Effector memory CD4-positive, alpha-beta T cell (primary cell): ENCODE data around the gene KIAA0930.
A peak's percentile ranks its signal among the peaks of the same experiment; 100 is the strongest.
"Not testable (repeated sequence)": the region's sequence is repeated elsewhere in the genome, so short reads cannot be mapped to it uniquely, and the experiment has no call there.

Source experiments
- DNase-seq, 3 donors: peaks; one replicate each; pipeline ENCODE4 v3.0.0-alpha.2; 2020
- H3K27ac ChIP-seq: 2 replicates; pipeline ENCODE4 v1.7.0; 2013; ENCODE audit warnings: mild to moderate bottlenecking, low read length, moderate library complexity; ENCODE audit not compliant: insufficient read depth, poor library complexity, severe bottlenecking
- H3K27me3 ChIP-seq: replicated peaks from 2 replicates; pipeline ENCODE4 v1.7.0; 2013; ENCODE audit warnings: mild to moderate bottlenecking, low read length; ENCODE audit not compliant: insufficient read depth, control insufficient read depth, poor library complexity, severe bottlenecking
- H3K36me3 ChIP-seq: 2 replicates; pipeline ENCODE4 v1.7.0; 2013; ENCODE audit warnings: mild to moderate bottlenecking, low read length, moderate library complexity; ENCODE audit not compliant: control insufficient read depth, insufficient read depth
- H3K4me1 ChIP-seq: 2 replicates; pipeline ENCODE4 v1.7.0; 2013; ENCODE audit warnings: low read length, mild to moderate bottlenecking; ENCODE audit not compliant: control insufficient read depth, insufficient read depth, poor library complexity, severe bottlenecking
- H3K4me3 ChIP-seq: 2 replicates; pipeline ENCODE4 v1.7.0; 2013; ENCODE audit warnings: low read length, low read depth, mild to moderate bottlenecking; ENCODE audit not compliant: insufficient read depth, poor library complexity, severe bottlenecking
- H3K9me3 ChIP-seq: 2 replicates; pipeline ENCODE4 v1.7.0; 2013; ENCODE audit warnings: mild to moderate bottlenecking, low read length, moderate library complexity; ENCODE audit not compliant: control insufficient read depth
- total RNA-seq, 3 donors: gene quantifications; one replicate each; lab custom pipeline; 2026; lab: John Stamatoyannopoulos, UW

Gene KIAA0930
- 13.7 to 20.3 (median 18.0) reads per million in 3 donors for total RNA-seq

GRCh38 chr22:45240810-45241631, at the start of gene KIAA0930:
KIAA0930 (minus strand) TSS chr22:45240894; CDS start chr22:45240703, 191 bp downstream.
- peaks cover 16% of the 10 kb centered on the region for H3K4me1 ChIP-seq
- H3K9me3 ChIP-seq: no peaks in the 10 kb centered on the region
- DNase-seq: peak; percentile 70 to 80 (median 78)
- no peaks in the 10 kb centered on the region for H3K27me3 ChIP-seq
- peak within 1 kb of the TSS; percentile 42 for H3K27ac ChIP-seq
- no peaks in the 10 kb centered on the region for H3K36me3 ChIP-seq
- H3K4me3 ChIP-seq: peak within 1 kb of the TSS; percentile 68

GRCh38 chr22:45286854-45287551, 46.3 kb upstream of the KIAA0930 start:
- H3K4me1 ChIP-seq: no peaks in the 10 kb centered on the region

GRCh38 chr22:45285263-45286058, 44.8 kb upstream of the KIAA0930 start:
- Histone ChIP-seq H3K9me3 (no peaks in the 10 kb centered on the region), H3K27me3 (no peaks in the 10 kb centered on the region), H3K4me1 (no peaks in the 10 kb centered on the region), H3K27ac (no peak overlapping the region), H3K4me3 (no peak overlapping the region), H3K36me3 (no peaks in the 10 kb centered on the region)
- no peak for DNase-seq

More at GRCh38 chr22:45286854-45287551, 46.3 kb upstream of the KIAA0930 start:
- Histone ChIP-seq H3K9me3 (no peaks in the 10 kb centered on the region), H3K27me3 (no peaks in the 10 kb centered on the region), H3K36me3 (no peaks in the 10 kb centered on the region), H3K4me3 (no peak overlapping the region), H3K27ac (no peak overlapping the region)
- DNase-seq: no peak

- Histone ChIP-seq H3K4me1 (no peaks in the 10 kb centered on the region), H3K36me3 (no peaks in the 10 kb centered on the region), H3K4me3 (no peak within 1 kb of the TSS), H3K27me3 (no peaks in the 10 kb centered on the region), H3K9me3 (no peaks in the 10 kb centered on the region), H3K27ac (no peak within 1 kb of the TSS)
- peak; percentile 24 to 42 (median 42) for DNase-seq
These were observed 44.1 kb upstream of the KIAA0930 start, which contains the start of gene UPK3A for GRCh38 chr22:45284705-45285262. UPK3A (plus strand) TSS chr22:45284949; CDS start chr22:45285014, 65 bp downstream.

- Histone ChIP-seq H3K4me3 (no peak overlapping the region), H3K4me1 (no peaks in the 10 kb centered on the region), H3K27me3 (no peaks in the 10 kb centered on the region), H3K27ac (no peak overlapping the region), H3K36me3 (no peaks in the 10 kb centered on the region), H3K9me3 (no peaks in the 10 kb centered on the region)
- DNase-seq: no peak
These were observed 40.3 kb upstream of the KIAA0930 start for GRCh38 chr22:45281010-45281409.

GRCh38 chr22:45280587-45280980, 39.9 kb upstream of the KIAA0930 start:
- Histone ChIP-seq H3K27me3 (no peaks in the 10 kb centered on the region), H3K27ac (no peak overlapping the region), H3K4me1 (no peaks in the 10 kb centered on the region), H3K36me3 (no peaks in the 10 kb centered on the region), H3K4me3 (no peak overlapping the region), H3K9me3 (no peaks in the 10 kb centered on the region)
- no peak for DNase-seq

- Histone ChIP-seq H3K4me3 (no peak overlapping the region), H3K4me1 (no peaks in the 10 kb centered on the region), H3K36me3 (no peaks in the 10 kb centered on the region), H3K9me3 (no peaks in the 10 kb centered on the region), H3K27ac (no peak overlapping the region), H3K27me3 (no peaks in the 10 kb centered on the region)
- no peak for DNase-seq
These were observed 37.4 kb upstream of the KIAA0930 start for GRCh38 chr22:45278125-45278524.

- not testable (repeated sequence) for DNase-seq, H3K27ac ChIP-seq, H3K9me3 ChIP-seq, H3K36me3 ChIP-seq, H3K4me1 ChIP-seq, H3K27me3 ChIP-seq, H3K4me3 ChIP-seq
These were observed 37.0 kb upstream of the KIAA0930 start for GRCh38 chr22:45277720-45278119.

GRCh38 chr22:45276507-45277105, 35.9 kb upstream of the KIAA0930 start:
- Histone ChIP-seq H3K9me3 (no peaks in the 10 kb centered on the region), H3K4me1 (no peaks in the 10 kb centered on the region)
- no peak for DNase-seq

More at GRCh38 chr22:45276507-45277105, 35.9 kb upstream of the KIAA0930 start:
- H3K27ac ChIP-seq: no peak overlapping the region
- H3K27me3 ChIP-seq: no peaks in the 10 kb centered on the region
- H3K4me3 ChIP-seq: no peak overlapping the region
- H3K36me3 ChIP-seq: no peaks in the 10 kb centered on the region
